Smooth muscle cell of the brain vasculature (primary cell): ENCODE measurements around the gene STARD13.
A peak's percentile ranks its signal among the peaks of the same experiment; 100 is the strongest.

Source experiments
- DNase-seq: peaks from one replicate; pipeline ENCODE4 v3.0.0-alpha.2; 2012; ENCODE audit warnings: low read depth, low spot score

Gene STARD13

GRCh38 chr13:33224686-33225085 is 60.9 kb downstream of the STARD13 start:
- DNase-seq = no peak

- no peak for DNase-seq
These were observed 61.4 kb downstream of the STARD13 start for GRCh38 chr13:33224191-33224590.

GRCh38 chr13:33219926-33220325 is 65.6 kb downstream of the STARD13 start:
- no peak for DNase-seq

GRCh38 chr13:33218426-33218825 is 67.1 kb downstream of the STARD13 start:
- DNase-seq = no peak

- no peak for DNase-seq
These were observed 67.5 kb downstream of the STARD13 start for GRCh38 chr13:33218020-33218419.

GRCh38 chr13:33217256-33217655 is 68.3 kb downstream of the STARD13 start:
- DNase-seq = no peak

GRCh38 chr13:33213797-33214196 is 71.8 kb downstream of the STARD13 start:
- DNase-seq = no peak

GRCh38 chr13:33213024-33213768 is 72.4 kb downstream of the STARD13 start:
- no peak for DNase-seq

GRCh38 chr13:33212396-33212795 is 73.2 kb downstream of the STARD13 start:
- DNase-seq = no peak

- no peak for DNase-seq
These were observed 75.5 kb downstream of the STARD13 start for GRCh38 chr13:33210090-33210489.

- DNase-seq = no peak
These were observed 77.0 kb downstream of the STARD13 start for GRCh38 chr13:33208290-33209220.

GRCh38 chr13:33207615-33207961 is 78.0 kb downstream of the STARD13 start:
- no peak for DNase-seq

GRCh38 chr13:33206945-33207614 is 78.5 kb downstream of the STARD13 start:
- no peak for DNase-seq

- DNase-seq = no peak
These were observed 79.1 kb downstream of the STARD13 start for GRCh38 chr13:33206425-33206824.

GRCh38 chr13:33205804-33206221 is 79.7 kb downstream of the STARD13 start:
- DNase-seq = no peak

- DNase-seq = no peak
These were observed 80.3 kb downstream of the STARD13 start for GRCh38 chr13:33205224-33205623.

- DNase-seq = peak; percentile 61
These were observed 81.2 kb downstream of the STARD13 start for GRCh38 chr13:33204130-33204927.

GRCh38 chr13:33202644-33203169 is 82.8 kb downstream of the STARD13 start:
- no peak for DNase-seq

GRCh38 chr13:33201659-33202058 is 83.9 kb downstream of the STARD13 start:
- no peak for DNase-seq

GRCh38 chr13:33199289-33199850 is 86.2 kb downstream of the STARD13 start:
- DNase-seq = no peak

- DNase-seq = no peak
These were observed 88.0 kb downstream of the STARD13 start for GRCh38 chr13:33197541-33197971.
